Common myeloid progenitor, CD34-positive (primary cell): ENCODE data around the gene FABP7.

Experiments
- CTCF ChIA-PET: fragments of 350-600 bp; sonication (Branson Sonifier 250); formaldehyde crosslinking; loops from one replicate; lab custom pipeline; 2021; ENCODE audit warnings: antibody characterized with exemption; lab: Charles Lee
- POLR2A ChIA-PET: fragments of 350-600 bp; sonication (Branson Sonifier 250); formaldehyde crosslinking; loops from one replicate; lab custom pipeline; 2021; ENCODE audit warnings: antibody characterized with exemption; lab: Charles Lee
- DNase-seq, 3 donors: peaks; one replicate each; pipeline versions ENCODE4 v3.0.0 to v3.0.0-alpha.2; 2013
- H3K27ac ChIP-seq, 2 experiments: 1 replicate in 1 of 2; 2 replicates in 1 of 2; pipeline ENCODE4 v1.7.0; 2013; ENCODE audit warnings: inconsistent platforms in 2 of 2, low read length in 2 of 2, mild to moderate bottlenecking in 2 of 2, low read depth in 1 of 2, moderate library complexity in 1 of 2; ENCODE audit not compliant: severe bottlenecking in 2 of 2, insufficient read depth in 1 of 2, poor library complexity in 1 of 2
- H3K27me3 ChIP-seq, 5 experiments: replicated peaks in 2 of 5; 1 replicate in 3 of 5; 2 replicates in 2 of 5; pipeline versions ENCODE4 v1.6.1 to v1.7.0; 2013; ENCODE audit warnings: low read length in 4 of 5, mild to moderate bottlenecking in 2 of 5, moderate library complexity in 2 of 5, inconsistent platforms in 1 of 5; ENCODE audit not compliant: insufficient read depth in 5 of 5, control insufficient read depth in 4 of 5
- H3K36me3 ChIP-seq, 4 experiments: 1 replicate in 2 of 4; 2 replicates in 2 of 4; pipeline versions ENCODE4 v1.6.1 to v1.7.0; 2013; ENCODE audit warnings: low read length in 3 of 4, control low read depth in 1 of 4, mild to moderate bottlenecking in 1 of 4; ENCODE audit not compliant: control insufficient read depth in 4 of 4, insufficient read depth in 4 of 4
- H3K4me1 ChIP-seq, 4 experiments: 1 replicate in 3 of 4; 2 replicates in 1 of 4; pipeline versions ENCODE4 v1.6.1 to v1.7.1; 2013; ENCODE audit warnings: low read length in 3 of 4, mild to moderate bottlenecking in 3 of 4, control low read depth in 1 of 4, inconsistent platforms in 1 of 4, moderate library complexity in 1 of 4; ENCODE audit not compliant: control insufficient read depth in 4 of 4, insufficient read depth in 4 of 4; ENCODE audit errors: control extremely low read depth in 1 of 4
- H3K4me3 ChIP-seq, 7 experiments: 1 replicate in 4 of 7; 2 replicates in 3 of 7; pipeline versions ENCODE4 v1.5.1 to v1.7.0; 2013; ENCODE audit warnings: mild to moderate bottlenecking in 7 of 7, low read length in 6 of 7, moderate library complexity in 6 of 7, inconsistent platforms in 2 of 7, low read depth in 2 of 7, control low read depth in 1 of 7; ENCODE audit not compliant: insufficient read depth in 4 of 7, control insufficient read depth in 1 of 7; ENCODE audit errors: extremely low read depth in 1 of 7
- H3K9me3 ChIP-seq, 5 experiments: 1 replicate in 4 of 5; 2 replicates in 1 of 5; pipeline versions ENCODE4 v1.6.1 to v1.7.1; 2013; ENCODE audit warnings: low read length in 4 of 5, mild to moderate bottlenecking in 2 of 5, inconsistent platforms in 1 of 5, low read depth in 1 of 5, moderate library complexity in 1 of 5; ENCODE audit not compliant: control insufficient read depth in 4 of 5, insufficient read depth in 2 of 5; ENCODE audit errors: control extremely low read depth in 1 of 5
- WGBS: methylation state at CpG from one replicate; pipeline ENCODE4 v1.1.5; 2013; ENCODE audit not compliant: insufficient coverage; 5-methylcytosine and 5-hydroxymethylcytosine counted together

FABP7 gene

GRCh38 chr6:122753688-122754056, 25.8 kb upstream of the FABP7 start:
- Histone ChIP-seq H3K27me3 (no peaks in the 10 kb centered on the region), H3K27ac (no peak overlapping the region), H3K4me3 (no peak overlapping the region), H3K9me3 (no peaks in the 10 kb centered on the region), H3K4me1 (peaks cover 0 to 8% (median 4%) of the 10 kb centered on the region in 4 experiments), H3K36me3 (no peaks in the 10 kb centered on the region)
- no peak for DNase-seq
- ChIA-PET CTCF (interaction anchor here (1.1 kb wide), 2 partner anchors 13 to 35 kb away, joined by 3 to 4 read pairs; partner anchors contain the start of gene SMPDL3A), POLR2A (no interaction called here)
- WGBS, result 100% methylated on average over 4 of the region's 5 CpGs

DNA sequence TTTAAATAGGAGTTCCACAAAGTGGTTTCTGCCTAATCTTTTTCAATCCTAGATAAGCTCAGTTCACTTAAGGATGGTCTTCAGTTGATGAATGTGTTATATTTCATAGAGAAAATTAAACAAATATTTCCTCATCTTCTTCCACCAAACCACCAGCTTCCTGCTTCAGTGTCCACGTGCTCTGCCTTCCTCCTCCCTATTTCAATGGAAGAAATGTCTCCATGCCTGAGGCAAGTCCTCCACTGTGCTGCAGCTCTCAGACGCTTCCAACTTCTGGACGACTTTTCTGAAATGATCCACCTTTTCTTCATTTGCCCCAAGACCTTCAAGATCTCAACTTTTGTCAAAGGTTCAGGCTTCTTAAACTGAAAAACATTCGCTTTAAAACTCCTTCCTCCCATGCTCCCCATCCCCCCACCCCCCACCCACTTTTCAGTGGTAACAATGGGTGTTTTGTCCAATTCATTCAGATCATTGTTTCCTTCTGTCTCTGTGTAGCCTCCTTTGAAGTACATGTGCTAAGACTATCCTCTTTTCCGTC, 25.3 kb upstream of the FABP7 start:
- no peaks in the 10 kb centered on the region for H3K36me3 ChIP-seq
- H3K9me3 ChIP-seq, result no peaks in the 10 kb centered on the region
- DNase-seq, result no peak
- no peak overlapping the region for H3K27ac ChIP-seq
- CTCF ChIA-PET, result interaction anchor here (1.1 kb wide), 2 partner anchors 14 to 35 kb away, joined by 3 to 4 read pairs; partner anchors contain the start of gene SMPDL3A
- peaks cover 0 to 8% (median 4%) of the 10 kb centered on the region in 4 experiments for H3K4me1 ChIP-seq
- POLR2A ChIA-PET, result no interaction called here
- no peak overlapping the region for H3K4me3 ChIP-seq
- WGBS, result 76% methylated on average over 3 of the region's 5 CpGs
- no peaks in the 10 kb centered on the region for H3K27me3 ChIP-seq

GRCh38 chr6:122755901-122756300, 23.6 kb upstream of the FABP7 start:
- CTCF ChIA-PET, result no interaction called here
- WGBS, result 90% methylated on average over 9 of the region's 9 CpGs

DNA sequence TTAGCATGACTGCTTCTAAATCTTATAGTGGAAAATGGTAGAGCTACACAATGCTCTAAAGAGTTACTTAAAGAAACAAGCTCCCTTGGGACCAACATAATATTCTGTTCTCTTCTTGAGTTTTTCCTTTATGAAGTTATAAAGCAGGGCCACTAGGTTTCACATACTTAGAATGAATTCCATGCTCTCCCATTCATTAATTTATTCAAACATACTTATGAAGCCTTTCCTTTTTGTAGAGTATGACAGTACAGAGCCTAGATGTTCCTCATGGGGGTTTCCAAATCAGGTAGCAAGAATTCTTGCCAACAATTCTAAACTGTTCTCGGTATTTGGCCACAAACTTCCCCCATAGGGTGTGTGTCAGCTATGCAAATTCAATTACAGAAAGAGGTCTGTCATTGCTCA, 20.6 kb upstream of the FABP7 start:
- Histone ChIP-seq H3K27ac (no peak overlapping the region), H3K27me3 (no peaks in the 10 kb centered on the region), H3K4me1 (no peaks in the 10 kb centered on the region), H3K4me3 (no peak overlapping the region), H3K9me3 (no peaks in the 10 kb centered on the region), H3K36me3 (no peaks in the 10 kb centered on the region)
- peak in 1 of 3 donors; percentile 8 for DNase-seq
- ChIA-PET CTCF (no interaction called here), POLR2A (no interaction called here)
- no CpG with 5 or more reads among the region's 1 CpG for WGBS

More at GRCh38 chr6:122755901-122756300, 23.6 kb upstream of the FABP7 start:
- Histone ChIP-seq H3K4me1 (peaks cover 0 to 8% (median 4%) of the 10 kb centered on the region in 4 experiments), H3K27ac (no peak overlapping the region), H3K27me3 (no peaks in the 10 kb centered on the region), H3K4me3 (no peak overlapping the region), H3K36me3 (no peaks in the 10 kb centered on the region), H3K9me3 (no peaks in the 10 kb centered on the region)
- POLR2A ChIA-PET, result no interaction called here
- no peak for DNase-seq

DNA sequence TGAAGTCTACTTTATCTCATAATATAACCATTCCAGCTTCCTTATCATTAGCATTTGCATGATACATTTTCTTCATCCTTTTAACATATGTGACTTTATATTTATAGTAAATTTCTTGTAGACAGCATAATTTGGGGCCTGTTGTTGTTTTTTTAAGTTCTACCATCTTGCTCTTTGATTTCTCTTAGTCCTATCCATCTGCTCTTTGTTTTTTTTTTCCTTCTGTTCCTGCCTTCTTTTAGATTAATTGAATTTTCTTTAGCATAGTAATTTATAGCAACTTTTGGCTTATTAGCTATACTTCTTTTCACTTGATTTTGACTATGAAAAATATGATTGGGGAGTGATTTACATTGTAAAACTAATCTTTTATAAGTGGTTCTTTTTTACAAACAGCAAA, 19.2 kb upstream of the FABP7 start:
- ChIA-PET POLR2A (no interaction called here), CTCF (interaction anchor here (1.0 kb wide), 1 partner anchor 25 kb away, joined by 3 read pairs; no protein-coding TSS in a partner anchor)
- Histone ChIP-seq H3K27me3 (no peaks in the 10 kb centered on the region), H3K36me3 (no peaks in the 10 kb centered on the region), H3K4me1 (no peaks in the 10 kb centered on the region), H3K27ac (no peak overlapping the region), H3K4me3 (no peak overlapping the region), H3K9me3 (no peaks in the 10 kb centered on the region)
- no peak for DNase-seq

DNA sequence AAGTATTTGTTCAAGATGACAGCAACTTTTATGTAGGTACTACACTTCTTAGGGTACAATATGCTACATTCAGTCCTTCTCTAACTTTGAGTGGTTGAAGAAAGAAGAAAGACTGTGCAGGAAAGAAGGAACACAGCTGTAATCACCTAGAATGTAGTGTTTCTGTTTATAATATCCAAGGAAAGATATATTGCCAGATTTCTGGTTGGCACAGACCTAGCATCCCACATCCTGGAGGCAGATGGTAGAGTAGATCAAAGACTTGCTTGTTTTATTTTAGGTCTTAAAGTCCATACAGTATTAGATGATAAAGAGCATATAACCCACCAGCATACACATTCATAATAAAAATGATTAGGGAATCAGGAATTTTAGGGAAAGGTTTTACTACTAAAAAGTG, 13.3 kb upstream of the FABP7 start:
- Histone ChIP-seq H3K27me3 (peaks cover 0 to 3% (median 0%) of the 10 kb centered on the region in 5 experiments), H3K36me3 (no peaks in the 10 kb centered on the region), H3K9me3 (no peaks in the 10 kb centered on the region), H3K27ac (no peak overlapping the region), H3K4me1 (no peaks in the 10 kb centered on the region), H3K4me3 (no peak overlapping the region)
- CTCF ChIA-PET, result interaction anchor here (1.0 to 1.2 kb wide), 2 partner anchors 36 to 46 kb away, joined by 3 to 4 read pairs; no protein-coding TSS in a partner anchor
- no peak for DNase-seq
- POLR2A ChIA-PET, result no interaction called here

DNA sequence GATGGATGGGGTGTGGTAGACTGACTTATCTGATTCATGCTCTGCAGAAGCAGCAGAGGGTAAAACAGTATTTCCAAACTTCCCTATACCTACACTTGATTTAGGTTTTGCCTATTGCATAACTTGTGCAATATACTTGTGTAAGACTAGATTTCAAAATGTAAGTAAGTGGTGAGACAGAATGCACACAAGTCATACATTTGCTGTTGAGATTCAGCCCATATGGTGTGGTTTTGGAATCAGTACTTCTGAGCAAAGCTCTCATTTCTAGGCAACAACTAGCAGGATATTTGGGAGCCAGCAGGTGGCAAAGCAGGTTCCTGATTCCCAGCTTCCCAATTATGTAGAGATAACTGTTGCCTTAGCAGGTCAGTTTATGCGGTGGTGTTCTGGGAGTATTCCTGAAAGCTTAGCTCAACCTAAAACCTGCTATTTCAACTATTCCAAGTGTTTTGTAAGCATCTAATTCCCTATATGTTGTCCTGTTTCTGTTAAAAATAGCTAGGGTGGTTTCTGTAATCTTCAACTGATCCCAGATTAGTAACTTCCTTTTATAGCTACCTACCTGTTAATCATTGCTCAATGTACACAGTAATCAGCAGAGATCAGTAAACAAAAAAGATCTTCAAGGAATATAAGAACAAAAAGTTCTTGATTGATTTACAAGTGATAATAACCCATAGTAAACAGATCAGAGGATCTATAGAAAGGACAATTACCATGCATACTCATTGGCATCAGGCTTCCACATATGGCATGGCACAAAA, 8.5 kb upstream of the FABP7 start:
- no peak overlapping the region for H3K27ac ChIP-seq
- H3K4me3 ChIP-seq, result no peak overlapping the region
- H3K27me3 ChIP-seq, result peaks cover 0 to 3% (median 0%) of the 10 kb centered on the region in 5 experiments
- peak in 2 of 3 donors; percentile 17 to 22 for DNase-seq
- ChIA-PET CTCF (no interaction called here), POLR2A (interaction anchor here (0.6 kb wide), 1 partner anchor 17 kb away, joined by 3 read pairs; no protein-coding TSS in a partner anchor)
- no peaks in the 10 kb centered on the region for H3K9me3 ChIP-seq
- 100% methylated on average over 1 of the region's 1 CpG for WGBS
- no peaks in the 10 kb centered on the region for H3K36me3 ChIP-seq
- H3K4me1 ChIP-seq, result no peaks in the 10 kb centered on the region
